ENCODE results near the gene MICAL3. TPM values are rescaled to one million over a fixed set of nuclear protein-coding genes. Genes with fewer than 3 reads are reported as not detected.

The MICAL3 gene
- total RNA-seq, 4 donors from 2014 or later: 6.0 to 9.8 (median 8.1) TPM

DNA sequence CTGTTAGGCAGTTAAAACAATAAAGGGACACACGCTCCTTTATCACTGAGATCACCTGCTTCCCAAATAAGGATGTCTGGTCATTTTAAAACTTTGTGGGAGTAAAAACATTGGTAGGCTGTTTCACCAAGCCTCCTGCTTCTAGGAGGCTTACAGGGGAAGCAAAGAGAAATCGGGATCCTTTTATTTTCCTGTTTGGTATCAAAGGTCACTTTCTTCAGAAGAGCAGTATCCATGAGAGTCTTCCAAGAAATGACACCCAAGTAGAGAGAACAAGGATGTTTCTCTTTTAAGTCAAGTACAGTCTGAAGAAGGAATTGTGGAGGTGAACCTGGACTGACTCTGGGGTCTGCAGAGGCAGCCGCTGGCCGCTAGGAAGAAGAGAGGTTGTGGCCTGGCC lies 213.2 kb downstream of the MICAL3 start:
- H3K27ac ChIP-seq: no peak overlapping the region
- in situ Hi-C loops (cut with MboI; ENCODE audit: low sequenced_read_pairs in 4 of 4) (no loop called here), intact Hi-C loops (cut with DNase I; ENCODE audit: low total_unique reads) (no loop called here)
- DNase-seq (no peak), ATAC-seq (no peak)
- TF ChIP-seq, protein P1, sequence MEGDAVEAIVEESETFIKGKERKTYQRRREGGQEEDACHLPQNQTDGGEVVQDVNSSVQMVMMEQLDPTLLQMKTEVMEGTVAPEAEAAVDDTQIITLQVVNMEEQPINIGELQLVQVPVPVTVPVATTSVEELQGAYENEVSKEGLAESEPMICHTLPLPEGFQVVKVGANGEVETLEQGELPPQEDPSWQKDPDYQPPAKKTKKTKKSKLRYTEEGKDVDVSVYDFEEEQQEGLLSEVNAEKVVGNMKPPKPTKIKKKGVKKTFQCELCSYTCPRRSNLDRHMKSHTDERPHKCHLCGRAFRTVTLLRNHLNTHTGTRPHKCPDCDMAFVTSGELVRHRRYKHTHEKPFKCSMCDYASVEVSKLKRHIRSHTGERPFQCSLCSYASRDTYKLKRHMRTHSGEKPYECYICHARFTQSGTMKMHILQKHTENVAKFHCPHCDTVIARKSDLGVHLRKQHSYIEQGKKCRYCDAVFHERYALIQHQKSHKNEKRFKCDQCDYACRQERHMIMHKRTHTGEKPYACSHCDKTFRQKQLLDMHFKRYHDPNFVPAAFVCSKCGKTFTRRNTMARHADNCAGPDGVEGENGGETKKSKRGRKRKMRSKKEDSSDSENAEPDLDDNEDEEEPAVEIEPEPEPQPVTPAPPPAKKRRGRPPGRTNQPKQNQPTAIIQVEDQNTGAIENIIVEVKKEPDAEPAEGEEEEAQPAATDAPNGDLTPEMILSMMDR (IDR thresholded peaks at IDR 0.05 in 4 of 5, conservative IDR thresholded peaks at IDR 0.05 in 1 of 5): no peak
- TF ChIP-seq POLR2A (IDR thresholded peaks at IDR 0.05): no peak
- no peak overlapping the region for H3K4me3 ChIP-seq
- H3K4me1 ChIP-seq: peaks cover 21 to 22% of the 10 kb centered on the region in 2 donors
- no peaks in the 10 kb centered on the region for H3K27me3 ChIP-seq
- H3K36me3 ChIP-seq: peaks cover 0 to 20% of the 10 kb centered on the region in 2 donors
- H3K9me3 ChIP-seq: no peaks in the 10 kb centered on the region

DNA sequence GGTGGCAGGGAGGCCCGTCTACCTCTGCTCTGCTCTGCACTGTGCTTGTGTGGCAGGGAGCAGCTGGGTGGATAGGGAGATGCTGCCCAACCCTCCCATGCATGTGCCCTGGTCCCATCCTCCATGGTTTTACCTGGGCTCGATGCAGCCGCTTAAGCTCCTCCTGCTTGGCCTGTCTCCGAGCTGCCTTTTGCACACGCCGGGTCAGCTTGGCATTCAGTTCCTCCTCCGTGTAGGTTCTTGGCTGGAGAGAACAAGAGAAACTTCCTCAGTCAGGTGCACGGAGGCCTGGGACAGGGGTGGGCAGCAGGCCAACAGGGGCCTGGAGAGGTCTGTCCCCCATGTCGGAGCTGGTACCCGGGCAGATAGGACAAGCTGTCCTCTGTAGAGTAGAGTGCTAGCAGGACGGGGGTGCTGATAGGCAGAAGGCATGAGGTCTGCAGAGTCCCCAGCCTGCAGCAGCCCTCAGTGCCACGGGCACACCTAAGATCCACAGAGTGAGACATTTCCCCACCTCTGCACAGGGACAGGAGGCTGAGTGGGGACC lies 213.7 kb downstream of the MICAL3 start:
- in situ Hi-C loops (cut with MboI; ENCODE audit: low sequenced_read_pairs in 4 of 4) (no loop called here), intact Hi-C loops (cut with DNase I; ENCODE audit: low total_unique reads) (no loop called here)
- Histone ChIP-seq H3K27ac (no peak overlapping the region), H3K36me3 (peaks cover 0 to 15% of the 10 kb centered on the region in 2 donors), H3K27me3 (no peaks in the 10 kb centered on the region), H3K4me1 (peaks cover 21 to 22% of the 10 kb centered on the region in 2 donors), H3K4me3 (no peak overlapping the region), H3K9me3 (no peaks in the 10 kb centered on the region)
- no peak for TF ChIP-seq POLR2A (IDR thresholded peaks at IDR 0.05)
- TF ChIP-seq, protein P1 (IDR thresholded peaks at IDR 0.05 in 4 of 5, conservative IDR thresholded peaks at IDR 0.05 in 1 of 5): no peak
- ATAC-seq: no peak
- no peak for DNase-seq

DNA sequence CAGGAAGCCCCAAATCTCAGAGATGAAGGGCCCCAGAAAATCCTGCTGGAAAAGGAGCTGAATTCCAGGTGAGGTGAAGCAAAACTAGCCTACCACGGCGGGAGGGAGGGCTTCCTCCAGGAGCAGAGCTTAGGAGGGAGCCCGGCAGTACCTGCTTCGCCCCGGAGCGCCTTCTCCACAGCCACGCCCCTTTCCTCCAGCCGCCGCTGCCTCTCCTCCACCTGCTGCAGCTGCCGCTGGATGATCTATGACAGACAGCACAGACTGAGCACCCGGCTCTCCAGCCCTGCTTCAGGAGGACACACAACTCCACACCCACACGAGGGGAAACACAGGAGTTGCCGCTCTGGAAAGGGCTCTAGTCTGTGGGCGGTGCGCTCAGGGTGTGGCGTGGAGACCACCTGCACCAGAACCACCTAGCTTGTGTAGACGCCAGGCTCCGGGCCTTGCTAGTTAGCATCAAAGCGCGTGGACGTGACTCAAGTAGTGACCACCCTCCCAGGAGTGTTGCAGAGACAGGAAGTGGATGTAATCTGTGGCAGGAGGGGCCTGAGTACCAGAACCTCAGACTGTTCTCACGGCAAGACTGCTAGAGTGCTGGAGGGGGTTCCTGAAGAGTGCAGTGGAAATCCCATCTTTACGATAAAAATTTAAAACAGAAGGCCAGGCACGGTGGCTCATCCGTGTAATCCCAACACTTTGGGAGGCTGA lies 215.5 kb downstream of the MICAL3 start:
- TF ChIP-seq, protein P1 (IDR thresholded peaks at IDR 0.05 in 4 of 5, conservative IDR thresholded peaks at IDR 0.05 in 1 of 5): no peak
- TF ChIP-seq POLR2A (IDR thresholded peaks at IDR 0.05): no peak

DNA sequence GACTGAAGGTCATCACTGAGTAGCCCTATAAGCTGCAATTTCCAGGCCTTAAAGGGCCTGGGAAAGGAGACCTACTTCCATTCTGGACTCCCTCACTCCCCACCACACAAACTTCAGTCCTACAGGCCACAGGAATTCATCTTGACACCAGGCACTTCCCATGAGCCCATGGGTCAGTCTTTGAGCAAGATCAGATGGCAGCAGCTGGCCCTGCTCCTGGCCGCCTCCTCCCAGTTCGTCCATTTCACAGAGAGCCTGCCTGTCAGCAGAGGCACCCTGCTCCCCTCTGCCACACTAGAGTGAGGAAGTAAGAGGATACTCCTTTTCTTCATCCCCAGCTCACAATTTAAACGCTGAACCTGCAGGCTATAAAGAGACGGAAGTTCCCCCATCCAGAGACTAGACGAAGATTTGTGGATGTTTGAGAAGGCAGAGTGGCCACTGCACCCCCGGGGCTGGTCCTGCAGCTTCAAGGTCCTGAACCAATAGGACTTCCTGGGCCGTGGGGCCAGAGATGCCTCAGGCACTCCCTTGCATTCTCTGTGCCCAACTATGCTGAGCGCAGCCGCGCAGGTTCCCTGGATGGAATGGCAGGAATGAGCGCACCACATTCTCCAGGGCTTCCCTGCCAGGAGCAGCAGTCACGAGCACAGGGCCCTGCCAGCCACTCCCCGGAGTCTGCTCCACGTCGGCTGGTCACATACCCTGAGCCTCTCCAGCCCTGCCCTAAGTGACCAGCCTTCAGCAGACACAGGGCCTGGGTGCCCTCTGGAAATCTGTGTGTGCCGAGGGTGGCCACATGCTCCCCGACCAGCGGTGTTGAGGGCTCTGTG lies 216.6 kb downstream of the MICAL3 start:
- Histone ChIP-seq H3K4me1 (peaks cover 21 to 22% of the 10 kb centered on the region in 2 donors), H3K27me3 (no peaks in the 10 kb centered on the region), H3K36me3 (peaks cover 0 to 6% of the 10 kb centered on the region in 2 donors), H3K9me3 (no peaks in the 10 kb centered on the region), H3K27ac (peak overlapping the region; percentile 77 to 85 (median 82)), H3K4me3 (no peak overlapping the region)
- intact Hi-C loops (cut with DNase I; ENCODE audit: low total_unique reads) (loop anchor here (2.0 kb wide), 1 partner anchor 21 kb away; no protein-coding TSS in a partner anchor), in situ Hi-C loops (cut with MboI; ENCODE audit: low sequenced_read_pairs in 4 of 4) (no loop called here)
- no peak for TF ChIP-seq POLR2A (IDR thresholded peaks at IDR 0.05)
- TF ChIP-seq, protein P1 (IDR thresholded peaks at IDR 0.05 in 4 of 5, conservative IDR thresholded peaks at IDR 0.05 in 1 of 5): no peak
- DNase-seq: peak; percentile 66 to 86
- ATAC-seq: peak; percentile 84 to 85

More for the DNA sequence above, 215.5 kb downstream of the MICAL3 start:
- ATAC-seq (peak; percentile 29 to 39), DNase-seq (peak; percentile 43 to 62)
- H3K4me3 ChIP-seq: no peak overlapping the region
- intact Hi-C loops (cut with DNase I; ENCODE audit: low total_unique reads): loop anchor here (2.0 kb wide), 1 partner anchor 22 kb away; no protein-coding TSS in a partner anchor
- peak overlapping the region; percentile 77 to 85 (median 82) for H3K27ac ChIP-seq
- in situ Hi-C loops (cut with MboI; ENCODE audit: low sequenced_read_pairs in 4 of 4): no loop called here
- H3K36me3 ChIP-seq: peaks cover 0 to 11% of the 10 kb centered on the region in 2 donors
- peaks cover 21 to 22% of the 10 kb centered on the region in 2 donors for H3K4me1 ChIP-seq
- no peaks in the 10 kb centered on the region for H3K9me3 ChIP-seq
- no peaks in the 10 kb centered on the region for H3K27me3 ChIP-seq
